SK-N-SH treated with all-trans-retinoic acid at 6 μM for 48 hours (cell line): ENCODE measurements around the gene SPATS2.
A peak's percentile ranks its signal among the peaks of the same experiment; 100 is the strongest.

Experiments
- ATAC-seq: fragments of 200-7000 bp; cut with Tn5 transposase; 3 replicates; pipeline ENCODE4 v1.9.1; 2020; ENCODE audit warnings: mild to moderate bottlenecking, moderate library complexity
- ARNTL ChIP-seq: fragments of 450-650 bp; formaldehyde crosslinking; IDR thresholded peaks from 2 replicates; pipeline ENCODE4 v1.5.0; 2020; ENCODE audit warnings: low read depth, mild to moderate bottlenecking, moderate library complexity, borderline replicate concordance
- BACH2 ChIP-seq: fragments of 250-450 bp; sonication (Bioruptor Pico); IDR thresholded peaks from 2 replicates; pipeline ENCODE4 v1.9.0; 2021; ENCODE audit warnings: mild to moderate bottlenecking, borderline replicate concordance
- CSDC2 ChIP-seq: fragments of 250-450 bp; sonication (Bioruptor Pico); IDR thresholded peaks from 2 replicates; pipeline ENCODE4 v1.5.0; 2020; ENCODE audit warnings: mild to moderate bottlenecking, moderate library complexity
- ESRRG ChIP-seq: fragments of 250-450 bp; sonication (Bioruptor Pico); IDR thresholded peaks from 2 replicates; pipeline ENCODE4 v1.6.1; 2021; ENCODE audit warnings: mild to moderate bottlenecking
- GLIS3 ChIP-seq: fragments of 250-450 bp; sonication (Bioruptor Pico); IDR thresholded peaks from 2 replicates; pipeline ENCODE4 v1.5.0; 2020; ENCODE audit warnings: mild to moderate bottlenecking, moderate library complexity
- ISL1 ChIP-seq: fragments of 250-450 bp; sonication (Bioruptor Pico); IDR thresholded peaks from 2 replicates; pipeline ENCODE4 v2.1.2; 2022; ENCODE audit warnings: mild to moderate bottlenecking, moderate library complexity
- OSR1 ChIP-seq: fragments of 250-450 bp; sonication (Bioruptor Pico); IDR thresholded peaks from 2 replicates; pipeline ENCODE4 v1.8.0; 2022; ENCODE audit warnings: moderate library complexity, mild to moderate bottlenecking, inconsistent platforms
- PPARA ChIP-seq: fragments of 250-450 bp; sonication (Bioruptor Pico); IDR thresholded peaks from 2 replicates; pipeline ENCODE4 v1.5.0; 2020; ENCODE audit warnings: mild to moderate bottlenecking, borderline replicate concordance
- RARB ChIP-seq: fragments of 250-450 bp; sonication (Bioruptor Pico); IDR thresholded peaks from 2 replicates; pipeline ENCODE4 v1.8.0; 2021; ENCODE audit warnings: mild to moderate bottlenecking, moderate library complexity
- SNAI2 ChIP-seq: fragments of 250-450 bp; sonication (Bioruptor Pico); IDR thresholded peaks from 2 replicates; pipeline ENCODE4 v1.5.0; 2020; ENCODE audit warnings: mild to moderate bottlenecking, moderate library complexity
- TCF4 ChIP-seq: fragments of 250-450 bp; sonication (Bioruptor Pico); IDR thresholded peaks from 2 replicates; pipeline ENCODE4 v1.8.0; 2021; ENCODE audit warnings: mild to moderate bottlenecking, moderate library complexity, borderline replicate concordance
- TOX ChIP-seq: fragments of 250-450 bp; sonication (Bioruptor Pico); IDR thresholded peaks from 2 replicates; pipeline ENCODE4 v1.8.0; 2021; ENCODE audit warnings: mild to moderate bottlenecking, moderate library complexity, borderline replicate concordance
- ZC3H10 ChIP-seq: fragments of 250-450 bp; sonication (Bioruptor Pico); IDR thresholded peaks from 2 replicates; pipeline ENCODE4 v1.5.1; 2021; ENCODE audit warnings: mild to moderate bottlenecking, moderate library complexity
- ZFP3 ChIP-seq: fragments of 250-450 bp; sonication (Bioruptor Pico); IDR thresholded peaks from 2 replicates; pipeline ENCODE4 v1.5.0; 2020; ENCODE audit warnings: mild to moderate bottlenecking, moderate library complexity
- ZNF565 ChIP-seq: fragments of 450-650 bp; formaldehyde crosslinking; conservative IDR thresholded peaks from 2 replicates; pipeline ENCODE4 v1.5.0; 2020; ENCODE audit warnings: low read depth, mild to moderate bottlenecking, moderate library complexity
- ZNF70 ChIP-seq: fragments of 450-650 bp; formaldehyde crosslinking; IDR thresholded peaks from 2 replicates; pipeline ENCODE4 v1.5.0; 2020; ENCODE audit warnings: mild to moderate bottlenecking, moderate library complexity
- ZNF8 ChIP-seq: fragments of 450-650 bp; formaldehyde crosslinking; IDR thresholded peaks from 2 replicates; pipeline ENCODE4 v1.5.0; 2020; ENCODE audit warnings: mild to moderate bottlenecking, moderate library complexity
- TF ChIP-seq, protein P1 (sequence below): fragments of 250-450 bp; sonication (Bioruptor Pico); IDR thresholded peaks from 2 replicates; pipeline ENCODE4 v1.8.0; 2020; ENCODE audit warnings: mild to moderate bottlenecking, moderate library complexity, borderline replicate concordance
- TF ChIP-seq, protein P2 (sequence below): fragments of 250-450 bp; sonication (Bioruptor Pico); IDR thresholded peaks from 2 replicates; pipeline ENCODE4 v1.8.0; 2021; ENCODE audit warnings: low read depth, mild to moderate bottlenecking, moderate library complexity, borderline replicate concordance
- TF ChIP-seq, protein P3 (sequence below): fragments of 250-450 bp; sonication (Bioruptor Pico); IDR thresholded peaks from 2 replicates; pipeline ENCODE4 v1.5.0; 2020; ENCODE audit warnings: mild to moderate bottlenecking, moderate library complexity

SPATS2 gene

DNA sequence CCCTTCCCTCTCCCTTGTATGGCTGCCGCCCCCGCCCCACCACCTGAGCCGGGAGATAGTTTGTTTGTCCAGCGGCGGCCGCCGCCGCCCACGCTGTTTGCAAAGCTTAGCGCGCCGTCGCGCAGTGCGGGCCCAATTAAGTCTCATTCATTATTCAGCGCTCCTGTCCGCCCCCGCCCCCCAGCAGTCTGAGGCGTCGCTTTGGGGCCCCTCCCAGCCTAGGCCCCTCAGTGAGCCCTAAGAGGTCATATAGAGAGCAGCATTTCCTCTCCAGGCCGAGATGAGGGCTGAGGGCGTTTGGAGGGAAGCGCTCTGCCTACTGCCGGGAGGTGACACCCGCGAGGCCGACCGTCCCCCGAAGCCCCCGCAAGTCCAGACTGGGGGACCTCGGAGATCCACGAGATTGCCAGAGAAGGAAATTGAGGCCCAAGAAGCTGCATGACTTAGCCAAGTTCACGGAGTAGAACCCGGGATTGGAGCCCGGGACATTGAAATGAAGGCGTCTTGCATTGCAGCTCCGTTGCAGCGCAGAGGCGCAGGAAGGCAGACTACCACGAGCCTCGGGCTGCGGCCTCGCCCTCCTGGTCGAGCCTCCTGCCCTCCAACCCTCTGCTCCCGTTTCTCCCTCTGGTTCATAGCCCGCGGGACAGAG lies 20.5 kb upstream of the SPATS2 start, which contains the start of gene DNAJC22:
DNAJC22 (plus strand) TSS at position 230 of the 652 bp plus-strand sequence. CDS start 1,985 bp downstream, outside the sequence.
- TF ChIP-seq ZNF70 (CRISPR knock-in tag): no peak
- TF ChIP-seq PPARA: no peak
- peak; percentile 2; the same call in 1 of the 3 replicates for ATAC-seq

- peak; percentile 86 for ATAC-seq
- TF ChIP-seq SNAI2 (CRISPR knock-in tag): no peak
- TF ChIP-seq, protein P1, sequence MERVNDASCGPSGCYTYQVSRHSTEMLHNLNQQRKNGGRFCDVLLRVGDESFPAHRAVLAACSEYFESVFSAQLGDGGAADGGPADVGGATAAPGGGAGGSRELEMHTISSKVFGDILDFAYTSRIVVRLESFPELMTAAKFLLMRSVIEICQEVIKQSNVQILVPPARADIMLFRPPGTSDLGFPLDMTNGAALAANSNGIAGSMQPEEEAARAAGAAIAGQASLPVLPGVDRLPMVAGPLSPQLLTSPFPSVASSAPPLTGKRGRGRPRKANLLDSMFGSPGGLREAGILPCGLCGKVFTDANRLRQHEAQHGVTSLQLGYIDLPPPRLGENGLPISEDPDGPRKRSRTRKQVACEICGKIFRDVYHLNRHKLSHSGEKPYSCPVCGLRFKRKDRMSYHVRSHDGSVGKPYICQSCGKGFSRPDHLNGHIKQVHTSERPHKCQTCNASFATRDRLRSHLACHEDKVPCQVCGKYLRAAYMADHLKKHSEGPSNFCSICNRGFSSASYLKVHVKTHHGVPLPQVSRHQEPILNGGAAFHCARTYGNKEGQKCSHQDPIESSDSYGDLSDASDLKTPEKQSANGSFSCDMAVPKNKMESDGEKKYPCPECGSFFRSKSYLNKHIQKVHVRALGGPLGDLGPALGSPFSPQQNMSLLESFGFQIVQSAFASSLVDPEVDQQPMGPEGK (CRISPR knock-in tag): peak; percentile 85; the same call in 1 of the 2 replicates
- TF ChIP-seq RARB (CRISPR knock-in tag): no peak
Measured at GRCh38 chr12:49347311-49348193, 19.7 kb upstream of the SPATS2 start.

- TF ChIP-seq CSDC2 (CRISPR knock-in tag) (no peak), ZNF8 (CRISPR knock-in tag) (no peak), ESRRG (CRISPR knock-in tag) (no peak), TCF4 (CRISPR knock-in tag) (no peak), GLIS3 (no peak), ARNTL (no peak), ZNF70 (CRISPR knock-in tag) (no peak), TOX (CRISPR knock-in tag) (no peak), OSR1 (CRISPR knock-in tag) (no peak), ISL1 (CRISPR knock-in tag) (no peak), ZNF565 (CRISPR knock-in tag) (no peak), ZC3H10 (CRISPR knock-in tag) (no peak), PPARA (no peak), BACH2 (no peak), SNAI2 (CRISPR knock-in tag) (no peak), ZFP3 (CRISPR knock-in tag) (no peak), RARB (CRISPR knock-in tag) (no peak)
- TF ChIP-seq, protein P2, sequence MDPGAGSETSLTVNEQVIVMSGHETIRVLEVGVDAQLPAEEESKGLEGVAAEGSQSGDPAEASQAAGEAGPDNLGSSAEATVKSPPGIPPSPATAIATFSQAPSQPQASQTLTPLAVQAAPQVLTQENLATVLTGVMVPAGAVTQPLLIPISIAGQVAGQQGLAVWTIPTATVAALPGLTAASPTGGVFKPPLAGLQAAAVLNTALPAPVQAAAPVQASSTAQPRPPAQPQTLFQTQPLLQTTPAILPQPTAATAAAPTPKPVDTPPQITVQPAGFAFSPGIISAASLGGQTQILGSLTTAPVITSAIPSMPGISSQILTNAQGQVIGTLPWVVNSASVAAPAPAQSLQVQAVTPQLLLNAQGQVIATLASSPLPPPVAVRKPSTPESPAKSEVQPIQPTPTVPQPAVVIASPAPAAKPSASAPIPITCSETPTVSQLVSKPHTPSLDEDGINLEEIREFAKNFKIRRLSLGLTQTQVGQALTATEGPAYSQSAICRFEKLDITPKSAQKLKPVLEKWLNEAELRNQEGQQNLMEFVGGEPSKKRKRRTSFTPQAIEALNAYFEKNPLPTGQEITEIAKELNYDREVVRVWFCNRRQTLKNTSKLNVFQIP (CRISPR knock-in tag): no peak
- TF ChIP-seq, protein P1 (CRISPR knock-in tag): no peak
- TF ChIP-seq, protein P3, sequence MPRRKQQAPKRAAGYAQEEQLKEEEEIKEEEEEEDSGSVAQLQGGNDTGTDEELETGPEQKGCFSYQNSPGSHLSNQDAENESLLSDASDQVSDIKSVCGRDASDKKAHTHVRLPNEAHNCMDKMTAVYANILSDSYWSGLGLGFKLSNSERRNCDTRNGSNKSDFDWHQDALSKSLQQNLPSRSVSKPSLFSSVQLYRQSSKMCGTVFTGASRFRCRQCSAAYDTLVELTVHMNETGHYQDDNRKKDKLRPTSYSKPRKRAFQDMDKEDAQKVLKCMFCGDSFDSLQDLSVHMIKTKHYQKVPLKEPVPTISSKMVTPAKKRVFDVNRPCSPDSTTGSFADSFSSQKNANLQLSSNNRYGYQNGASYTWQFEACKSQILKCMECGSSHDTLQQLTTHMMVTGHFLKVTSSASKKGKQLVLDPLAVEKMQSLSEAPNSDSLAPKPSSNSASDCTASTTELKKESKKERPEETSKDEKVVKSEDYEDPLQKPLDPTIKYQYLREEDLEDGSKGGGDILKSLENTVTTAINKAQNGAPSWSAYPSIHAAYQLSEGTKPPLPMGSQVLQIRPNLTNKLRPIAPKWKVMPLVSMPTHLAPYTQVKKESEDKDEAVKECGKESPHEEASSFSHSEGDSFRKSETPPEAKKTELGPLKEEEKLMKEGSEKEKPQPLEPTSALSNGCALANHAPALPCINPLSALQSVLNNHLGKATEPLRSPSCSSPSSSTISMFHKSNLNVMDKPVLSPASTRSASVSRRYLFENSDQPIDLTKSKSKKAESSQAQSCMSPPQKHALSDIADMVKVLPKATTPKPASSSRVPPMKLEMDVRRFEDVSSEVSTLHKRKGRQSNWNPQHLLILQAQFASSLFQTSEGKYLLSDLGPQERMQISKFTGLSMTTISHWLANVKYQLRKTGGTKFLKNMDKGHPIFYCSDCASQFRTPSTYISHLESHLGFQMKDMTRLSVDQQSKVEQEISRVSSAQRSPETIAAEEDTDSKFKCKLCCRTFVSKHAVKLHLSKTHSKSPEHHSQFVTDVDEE: no peak
- ATAC-seq: no peak
Measured at GRCh38 chr12:49348781-49349180, 18.5 kb upstream of the SPATS2 start.
